Measurements from ENCODE around the gene SHISAL1. TPM values are rescaled to one million over a fixed set of nuclear protein-coding genes. Genes with fewer than 3 reads are reported as not detected.

SHISAL1 gene
- total RNA-seq, 6 experiments from 2014 or later, result not detected

DNA sequence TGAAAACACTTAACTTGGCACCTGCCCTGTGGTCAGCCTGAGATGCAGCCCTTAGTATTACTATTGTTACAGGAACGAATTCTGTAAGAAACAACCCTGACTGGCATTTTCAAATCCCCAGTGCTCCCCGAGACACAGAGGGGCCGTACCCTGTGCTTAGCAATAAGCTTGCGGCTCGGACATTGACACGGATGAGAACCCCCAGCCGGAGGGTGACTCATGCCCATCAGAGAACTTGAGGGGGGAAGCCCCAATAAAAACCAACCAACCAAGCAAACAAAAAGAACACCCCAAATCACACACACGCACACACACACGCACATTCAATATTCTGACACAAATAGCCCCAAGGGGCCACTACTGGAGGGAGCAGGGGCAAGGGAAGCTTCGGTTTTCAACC, 63.8 kb downstream of the SHISAL1 start:
- Mint-ChIP-seq H3K36me3 (ENCODE audit: low read depth) (peaks cover 4% of the 10 kb centered on the region; the same call in 1 of the 2 replicates), H3K27me3 (ENCODE audit: insufficient read depth) (peaks cover 22% of the 10 kb centered on the region), H3K4me1 (ENCODE audit: low read depth) (no peaks in the 10 kb centered on the region), H3K9me3 (peaks cover 17% of the 10 kb centered on the region), H3K4me3 (no peak overlapping the region), H3K27ac (no peak overlapping the region)
- DNase-seq, result no peak
- TF ChIP-seq, protein P1, sequence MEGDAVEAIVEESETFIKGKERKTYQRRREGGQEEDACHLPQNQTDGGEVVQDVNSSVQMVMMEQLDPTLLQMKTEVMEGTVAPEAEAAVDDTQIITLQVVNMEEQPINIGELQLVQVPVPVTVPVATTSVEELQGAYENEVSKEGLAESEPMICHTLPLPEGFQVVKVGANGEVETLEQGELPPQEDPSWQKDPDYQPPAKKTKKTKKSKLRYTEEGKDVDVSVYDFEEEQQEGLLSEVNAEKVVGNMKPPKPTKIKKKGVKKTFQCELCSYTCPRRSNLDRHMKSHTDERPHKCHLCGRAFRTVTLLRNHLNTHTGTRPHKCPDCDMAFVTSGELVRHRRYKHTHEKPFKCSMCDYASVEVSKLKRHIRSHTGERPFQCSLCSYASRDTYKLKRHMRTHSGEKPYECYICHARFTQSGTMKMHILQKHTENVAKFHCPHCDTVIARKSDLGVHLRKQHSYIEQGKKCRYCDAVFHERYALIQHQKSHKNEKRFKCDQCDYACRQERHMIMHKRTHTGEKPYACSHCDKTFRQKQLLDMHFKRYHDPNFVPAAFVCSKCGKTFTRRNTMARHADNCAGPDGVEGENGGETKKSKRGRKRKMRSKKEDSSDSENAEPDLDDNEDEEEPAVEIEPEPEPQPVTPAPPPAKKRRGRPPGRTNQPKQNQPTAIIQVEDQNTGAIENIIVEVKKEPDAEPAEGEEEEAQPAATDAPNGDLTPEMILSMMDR (IDR thresholded peaks at IDR 0.05), result no peak

DNA sequence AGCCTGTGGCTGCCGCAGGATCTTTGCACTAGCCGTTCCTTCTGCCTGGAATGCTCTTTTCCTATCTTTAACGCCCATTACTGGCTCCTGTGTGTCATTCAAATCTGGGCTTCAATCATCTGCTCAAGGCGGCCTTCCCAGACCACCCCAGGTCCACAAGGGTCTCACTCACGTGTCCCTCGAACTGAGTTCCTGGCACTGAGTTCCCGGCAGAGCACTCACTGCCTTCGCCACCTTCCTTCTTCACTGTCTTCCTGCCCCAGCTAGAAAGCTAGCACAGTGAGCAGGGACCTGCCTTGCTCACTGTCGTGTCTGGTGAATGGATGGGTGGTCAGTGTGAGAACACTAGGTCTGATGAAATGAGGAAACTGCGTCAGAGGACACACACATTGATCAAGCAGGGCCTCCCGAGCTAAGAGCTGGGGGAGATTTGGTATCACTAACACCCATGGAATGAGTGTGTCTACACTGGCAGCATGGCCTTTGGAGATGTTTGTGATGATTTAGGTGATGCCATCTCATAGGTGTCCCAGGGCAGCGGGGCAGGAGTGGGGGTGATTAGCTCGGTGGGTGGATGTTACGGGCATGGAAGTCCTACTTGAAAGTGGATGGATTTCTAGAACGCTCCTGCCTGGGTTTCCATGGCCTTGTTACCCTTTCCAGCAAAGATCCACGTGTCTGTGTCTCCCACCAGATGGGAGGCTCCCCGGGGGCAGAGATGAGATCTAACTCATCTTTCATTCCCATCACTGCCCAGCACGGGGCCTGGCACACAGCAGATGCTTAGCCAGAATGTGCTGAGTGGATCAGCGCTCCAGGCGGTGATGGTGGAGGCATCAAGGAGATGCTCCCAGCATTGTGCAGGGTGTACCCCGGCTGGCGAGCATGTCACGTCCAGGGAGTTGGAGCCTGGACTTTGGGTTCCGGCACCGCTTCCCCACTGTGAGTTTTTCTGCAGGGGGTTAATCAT, 64.5 kb downstream of the SHISAL1 start:
- Mint-ChIP-seq H3K9me3 (peaks cover 17% of the 10 kb centered on the region), H3K27me3 (ENCODE audit: insufficient read depth) (peaks cover 20% of the 10 kb centered on the region), H3K4me3 (no peak overlapping the region), H3K27ac (no peak overlapping the region), H3K36me3 (ENCODE audit: low read depth) (peaks cover 4% of the 10 kb centered on the region; the same call in 1 of the 2 replicates), H3K4me1 (ENCODE audit: low read depth) (no peaks in the 10 kb centered on the region)
- TF ChIP-seq, protein P1 (IDR thresholded peaks at IDR 0.05), result no peak
- DNase-seq, result no peak

DNA sequence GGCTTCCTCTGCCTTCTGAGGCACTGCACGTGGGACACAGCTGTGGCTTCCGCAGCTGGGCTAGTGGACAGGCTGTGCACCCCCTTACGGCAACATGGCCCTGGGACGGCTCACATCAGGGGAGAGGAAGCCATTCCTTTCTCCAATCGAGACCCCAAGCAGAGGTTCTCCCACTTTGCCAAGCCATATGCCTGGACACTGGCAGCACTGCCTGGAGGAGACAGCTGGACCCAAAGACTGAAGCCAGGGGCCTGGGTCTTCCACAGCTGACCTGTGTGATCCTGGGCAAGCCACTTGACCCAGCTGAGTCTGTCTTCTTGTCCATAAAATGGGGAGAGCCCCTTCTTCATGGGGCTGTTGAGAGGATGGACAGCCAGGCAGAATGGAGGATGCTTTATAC, 65.4 kb downstream of the SHISAL1 start:
- Mint-ChIP-seq H3K9me3 (peaks cover 17% of the 10 kb centered on the region), H3K27ac (no peak overlapping the region), H3K36me3 (ENCODE audit: low read depth) (peaks cover 4% of the 10 kb centered on the region; the same call in 1 of the 2 replicates)

DNA sequence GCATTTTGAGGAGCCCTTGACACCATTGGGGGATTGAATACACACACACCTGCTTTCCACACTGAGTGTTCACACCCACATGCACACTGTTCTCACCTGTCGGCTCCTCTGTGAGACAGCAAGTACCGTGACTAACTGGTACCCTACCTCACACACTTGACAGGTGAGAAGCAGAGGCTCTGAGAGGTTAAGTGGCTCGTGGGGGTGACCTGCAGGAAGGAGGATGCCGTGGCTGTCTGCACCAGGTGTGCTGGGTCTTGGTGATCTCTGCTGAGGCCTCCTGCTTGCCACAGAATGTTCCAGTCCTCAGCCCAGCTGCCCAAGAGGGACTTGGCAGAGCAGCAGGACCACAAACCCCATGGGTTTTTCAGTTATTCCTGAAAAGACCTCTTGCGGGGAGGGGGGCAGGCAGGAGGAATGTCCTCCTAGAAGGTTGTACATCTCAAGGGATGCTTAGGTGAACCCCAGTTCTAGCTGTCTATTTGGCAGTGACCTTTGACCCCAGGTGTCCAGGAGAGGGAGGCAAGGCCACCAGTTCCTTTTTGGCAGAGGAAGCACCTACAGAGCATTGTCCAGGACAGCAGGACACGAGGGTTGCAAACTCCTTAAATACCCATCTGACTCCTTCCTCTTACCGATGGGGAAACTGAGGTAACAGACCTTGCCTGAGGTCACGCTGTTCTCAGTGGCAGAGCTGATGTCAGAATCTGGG, 66.0 kb downstream of the SHISAL1 start:
- Mint-ChIP-seq H3K9me3 (peaks cover 17% of the 10 kb centered on the region), H3K36me3 (ENCODE audit: low read depth) (peaks cover 4% of the 10 kb centered on the region; the same call in 1 of the 2 replicates), H3K4me3 (no peak overlapping the region), H3K27ac (no peak overlapping the region), H3K4me1 (ENCODE audit: low read depth) (no peaks in the 10 kb centered on the region), H3K27me3 (ENCODE audit: insufficient read depth) (peaks cover 22% of the 10 kb centered on the region)
- DNase-seq, result no peak
- TF ChIP-seq, protein P1 (IDR thresholded peaks at IDR 0.05), result no peak

More for the DNA sequence above, 65.4 kb downstream of the SHISAL1 start:
- no peaks in the 10 kb centered on the region for H3K4me1 Mint-ChIP-seq (ENCODE audit: low read depth)
- TF ChIP-seq, protein P1 (IDR thresholded peaks at IDR 0.05), result no peak
- no peak overlapping the region for H3K4me3 Mint-ChIP-seq
- peaks cover 20% of the 10 kb centered on the region for H3K27me3 Mint-ChIP-seq (ENCODE audit: insufficient read depth)
- DNase-seq, result no peak

DNA sequence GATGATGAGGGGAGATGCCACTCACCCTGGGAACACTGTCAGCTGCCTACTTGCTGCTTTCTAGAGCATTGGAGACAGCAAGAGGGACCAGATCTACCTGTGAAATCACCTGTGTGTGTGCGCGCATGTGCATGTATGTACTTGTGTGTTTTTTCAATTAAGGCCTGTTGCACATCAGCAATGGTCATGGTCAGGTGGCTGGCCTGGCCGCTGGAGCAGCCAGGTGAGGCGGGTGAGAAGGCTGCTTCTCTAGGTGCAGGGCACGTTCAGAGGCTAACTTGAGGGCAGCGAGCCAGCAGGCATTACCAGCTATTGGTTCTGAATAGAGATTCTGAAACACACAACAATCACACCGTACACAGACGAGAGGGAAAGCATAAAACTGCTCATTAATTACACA, 66.9 kb downstream of the SHISAL1 start:
- TF ChIP-seq, protein P1 (IDR thresholded peaks at IDR 0.05), result no peak
- Mint-ChIP-seq H3K9me3 (peaks cover 17% of the 10 kb centered on the region), H3K4me1 (ENCODE audit: low read depth) (no peaks in the 10 kb centered on the region), H3K36me3 (ENCODE audit: low read depth) (peaks cover 4% of the 10 kb centered on the region; the same call in 1 of the 2 replicates), H3K27ac (no peak overlapping the region), H3K4me3 (no peak overlapping the region), H3K27me3 (ENCODE audit: insufficient read depth) (peaks cover 24% of the 10 kb centered on the region)
- DNase-seq, result no peak

Data from HFFc6 (cell line).